Pulmonary artery endothelial cell (primary cell): Measurements from ENCODE around the gene SLC25A22. TPM values are rescaled to one million over a fixed set of nuclear protein-coding genes. Genes with fewer than 3 reads are reported as not detected.

ENCODE experiments used
- DNase-seq: peaks from one replicate; pipeline ENCODE4 v3.0.0-alpha.2; 2011; ENCODE audit warnings: low read depth, low spot score
- total RNA-seq: library from RNA; depleted of rRNA; stranded (reverse); fragments of >200 nt; gene quantifications from 2 replicates; pipeline ENCODE4 v1.2.3, GENCODE V29; 2014

SLC25A22 gene
- total RNA-seq, 1 donor from 2014 or later: 9.0 TPM

DNA sequence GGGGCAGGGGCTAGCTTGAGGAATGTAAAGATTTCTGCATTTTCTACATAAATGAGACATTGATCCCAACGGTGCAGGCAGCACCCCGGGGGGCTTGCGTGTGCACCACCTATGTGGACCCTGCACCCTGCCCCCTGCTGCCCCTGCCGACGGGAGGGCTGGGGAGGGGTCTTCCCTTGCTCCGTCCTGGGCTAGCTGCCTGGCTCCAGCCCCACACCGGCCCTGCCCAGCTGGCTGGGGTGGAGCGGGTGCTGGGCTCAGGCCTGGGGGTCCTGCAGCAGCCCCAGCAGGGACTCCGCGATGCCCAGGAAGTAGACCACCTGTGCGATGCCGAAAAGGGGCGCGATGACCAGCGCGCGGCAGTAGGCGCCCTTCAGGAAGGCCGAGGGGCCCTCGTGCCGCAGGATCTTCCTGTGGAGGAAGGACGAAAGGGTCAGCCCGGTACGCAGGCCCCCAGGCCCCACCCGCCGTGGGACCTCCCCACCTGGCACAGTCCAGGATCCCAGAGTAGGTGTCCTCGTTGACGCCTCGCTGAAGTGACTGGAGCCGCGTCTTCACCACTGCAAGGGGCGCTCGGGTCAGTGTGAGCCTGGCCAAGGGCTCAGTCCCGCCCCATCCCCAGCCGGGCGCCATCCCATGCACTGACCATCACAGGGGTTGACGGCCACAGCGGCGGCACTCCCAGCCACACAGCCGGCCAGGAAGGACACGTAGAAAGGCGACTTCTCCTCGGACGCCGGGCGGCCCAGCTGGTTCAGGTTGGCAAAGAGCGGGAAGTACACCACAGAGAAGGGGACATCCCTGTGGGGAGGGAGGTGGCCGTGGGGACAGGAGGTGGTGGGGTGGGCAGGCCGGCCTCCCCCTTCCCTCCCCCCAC is 6.2 kb downstream of the SLC25A22 start:
- DNase-seq: no peak

DNA sequence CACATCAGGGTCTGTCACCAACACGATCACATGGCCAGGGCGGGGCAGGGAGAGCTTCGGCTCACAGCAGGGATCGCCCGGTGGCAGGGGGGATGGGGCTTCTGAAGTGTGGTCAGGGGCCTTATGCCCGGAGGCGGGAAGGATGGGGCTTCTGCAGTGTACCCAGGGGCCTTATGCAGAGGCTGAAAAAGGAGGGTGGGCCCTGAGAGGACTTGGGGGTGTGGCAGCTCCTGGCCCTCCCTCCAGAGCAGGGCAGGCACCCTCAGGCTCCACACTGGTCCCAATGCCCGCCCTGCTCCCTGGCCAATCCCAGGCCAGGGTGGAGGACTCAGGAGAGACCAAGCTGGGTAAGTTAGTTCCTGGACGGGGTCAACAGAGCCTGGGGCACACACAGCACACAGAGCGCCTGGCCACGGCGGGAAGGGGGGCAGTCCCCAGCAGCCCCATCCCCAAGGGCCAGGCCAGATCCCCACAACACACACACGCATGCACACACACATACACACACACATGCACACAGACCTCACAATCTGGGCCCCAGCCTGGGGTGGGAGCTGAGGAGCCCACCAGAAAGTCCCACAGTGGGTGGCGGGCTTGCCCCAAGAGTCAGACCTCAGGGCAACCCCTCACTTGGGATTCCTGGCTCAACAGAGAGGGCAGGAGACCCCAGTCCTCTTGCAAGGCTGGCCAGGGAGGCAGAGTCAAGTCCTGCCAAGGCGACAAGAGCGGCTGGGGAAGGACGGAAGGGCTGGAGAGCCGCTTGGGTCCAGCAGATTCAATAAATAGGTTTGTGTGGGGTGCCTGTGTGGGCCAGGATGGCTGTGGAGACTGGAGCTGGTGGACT is 7.1 kb downstream of the SLC25A22 start:
- DNase-seq: no peak

DNA sequence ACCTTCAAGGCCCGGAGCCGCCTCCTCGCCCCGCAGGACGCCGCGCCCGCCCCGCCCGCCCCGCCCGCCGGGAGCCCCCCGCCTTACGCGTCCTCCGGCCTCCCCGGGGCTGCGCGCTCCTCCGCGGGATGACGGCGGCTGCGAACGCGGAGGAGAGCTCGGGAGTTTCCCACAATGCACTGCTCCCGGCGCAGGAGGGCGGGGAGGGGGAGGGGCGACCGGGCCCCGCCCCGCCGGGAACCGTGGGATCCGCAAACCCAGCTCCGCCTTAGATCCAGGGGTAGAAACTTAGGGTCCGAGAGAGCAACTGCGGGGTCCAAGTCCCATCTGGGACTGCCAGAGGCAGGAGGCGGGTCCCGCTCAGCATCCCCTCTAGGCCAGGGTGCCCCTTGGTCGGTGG is 8.1 kb downstream of the SLC25A22 start, which contains the start of gene CEND1:
TSS of gene CEND1 (minus strand) at position 148 of the 400 bp plus-strand sequence. CDS start 1,514 bp downstream, outside the sequence.
- no peak for DNase-seq

DNA sequence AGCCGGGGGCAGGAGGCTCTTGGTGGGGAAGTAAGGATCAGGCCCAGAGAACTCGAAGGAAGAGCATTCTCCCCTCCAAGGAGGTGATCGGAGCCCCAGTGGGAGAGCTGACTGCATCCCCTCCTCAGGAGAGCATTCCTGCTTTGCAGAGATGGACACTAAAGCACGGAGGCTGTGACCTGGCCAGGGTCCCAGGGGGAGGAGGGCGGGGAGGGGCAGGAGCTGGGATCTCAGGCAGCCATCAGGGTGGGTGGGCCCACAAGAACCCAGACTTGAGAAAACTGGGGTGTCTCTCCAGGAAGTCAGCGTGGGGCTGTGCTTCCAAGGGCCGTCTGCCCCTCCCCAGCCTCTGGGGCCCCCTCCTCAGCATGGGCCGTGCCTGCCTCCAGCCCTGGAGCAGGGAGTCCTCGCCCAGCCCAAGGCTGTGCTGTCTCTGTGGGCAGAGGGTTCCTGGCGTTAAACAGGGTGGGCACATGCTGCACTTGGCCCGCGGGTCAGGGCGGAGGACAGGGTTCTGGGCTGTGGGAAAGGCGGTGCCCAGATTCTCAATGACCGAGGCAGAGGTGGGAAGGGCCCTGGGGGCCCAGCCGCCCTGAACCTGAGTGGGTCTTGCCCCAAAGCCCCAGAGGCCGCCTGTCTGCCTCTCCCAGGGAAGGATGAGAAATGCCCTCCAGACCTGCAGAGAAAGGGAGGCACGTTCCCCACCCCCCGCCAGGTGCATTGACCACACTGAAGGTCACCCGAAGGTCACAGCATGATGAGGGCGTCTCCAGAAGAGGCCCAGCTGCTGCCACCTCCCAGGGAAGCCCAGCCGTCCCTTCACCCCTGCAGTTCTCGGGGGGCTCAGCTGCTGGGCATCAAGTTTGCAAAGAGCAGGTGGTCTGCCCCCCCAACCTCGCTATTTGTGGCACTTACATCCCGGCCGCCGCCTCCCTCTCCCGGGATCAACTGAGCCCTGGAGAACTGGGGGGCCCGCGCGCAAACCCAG is 8.8 kb downstream of the SLC25A22 start:
- no peak for DNase-seq

DNA sequence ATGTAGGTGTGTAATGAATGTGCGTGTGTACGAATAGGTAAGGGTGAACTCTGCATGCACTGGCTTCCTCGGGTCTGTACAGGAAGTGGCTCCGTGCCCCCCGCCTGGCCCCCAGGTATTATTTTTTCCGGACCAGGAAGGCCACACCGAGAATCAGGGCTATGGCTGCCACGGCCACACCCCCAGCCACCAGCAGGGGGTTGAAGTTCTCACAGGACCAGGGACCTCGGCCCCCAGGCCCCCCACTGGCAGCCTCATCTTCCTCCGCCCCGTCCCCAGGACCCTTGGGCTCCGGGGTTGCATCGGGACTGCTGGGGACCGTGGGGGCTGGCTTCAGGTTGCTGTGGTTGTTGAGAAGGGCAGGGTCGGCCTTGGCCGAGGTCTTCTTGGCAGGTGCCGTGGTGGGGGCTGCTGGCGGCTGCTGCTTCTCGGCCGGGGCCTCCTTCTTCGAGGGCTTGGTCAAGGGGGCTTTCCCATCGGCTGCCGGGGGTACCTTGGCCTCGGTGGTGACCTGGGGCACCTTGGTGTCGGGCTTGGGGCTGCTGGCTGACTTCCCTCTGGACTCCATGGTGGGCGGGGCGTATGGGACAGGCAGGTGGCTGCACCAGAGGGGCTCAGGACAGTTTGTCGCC is 10.0 kb downstream of the SLC25A22 start:
- DNase-seq: no peak

GRCh38 chr11:787084-787675 is 10.9 kb downstream of the SLC25A22 start:
- DNase-seq: no peak

GRCh38 chr11:786235-787083 is 11.6 kb downstream of the SLC25A22 start:
- DNase-seq: no peak

- peak; percentile 59 for DNase-seq
Observed at GRCh38 chr11:783581-784015, 14.5 kb downstream of the SLC25A22 start.

- DNase-seq: no peak
Observed at GRCh38 chr11:782264-783174, 15.6 kb downstream of the SLC25A22 start.

- DNase-seq: no peak
Observed at GRCh38 chr11:779955-780532, 18.0 kb downstream of the SLC25A22 start.

DNA sequence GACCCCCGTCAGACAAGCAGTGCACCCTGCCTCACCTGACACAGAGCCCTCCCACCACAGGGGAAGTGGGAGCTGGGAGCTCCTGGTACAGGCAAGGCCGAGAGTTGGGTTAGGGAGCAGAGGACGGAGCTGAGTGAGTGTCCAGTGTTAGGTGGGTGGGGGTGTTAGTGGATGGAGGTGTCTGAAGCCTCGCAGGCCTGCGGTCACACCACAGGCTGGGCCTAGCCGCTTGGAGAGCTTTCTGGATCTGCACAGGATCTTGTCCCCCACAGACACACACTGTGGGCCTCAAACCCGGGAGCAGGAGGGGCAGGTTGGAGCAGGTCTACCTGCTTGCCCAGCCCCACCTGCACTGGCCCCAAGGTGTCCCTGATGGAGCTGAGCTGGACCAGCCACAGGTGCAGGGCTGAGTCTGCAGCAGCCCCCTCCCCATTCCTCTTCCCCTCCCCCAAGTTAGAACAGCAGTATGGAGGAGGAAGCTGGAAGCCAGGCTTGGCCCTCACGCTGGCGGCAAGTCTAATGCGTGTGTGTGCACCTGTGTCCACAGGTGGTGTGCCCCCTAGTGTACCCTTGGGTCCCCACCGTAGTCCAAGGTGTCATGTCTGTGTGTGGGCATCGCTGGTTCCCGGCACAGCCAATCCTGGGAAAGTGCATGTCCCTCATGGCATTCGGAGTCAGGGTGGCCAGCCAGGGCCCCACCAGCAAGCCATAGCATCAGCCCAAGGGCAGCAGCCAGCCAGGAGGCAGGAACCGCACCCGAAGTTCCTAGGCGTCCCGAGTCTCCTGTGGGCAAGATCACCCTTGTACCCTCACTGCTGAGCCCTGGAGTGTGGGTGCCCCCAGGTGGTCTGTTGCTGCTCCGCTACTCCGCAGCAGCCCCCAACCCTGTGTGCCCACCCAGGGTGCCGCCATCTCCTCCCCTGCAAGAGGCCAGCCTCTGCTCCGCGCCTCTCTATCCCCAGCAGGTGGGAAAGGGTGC is 18.8 kb downstream of the SLC25A22 start:
- no peak for DNase-seq

GRCh38 chr11:777288-778255 is 20.5 kb downstream of the SLC25A22 start, which contains the start of gene GATD1:
GATD1 (minus strand) TSS chr11:777487; CDS start chr11:777462, 25 bp downstream.
- DNase-seq: no peak

DNA sequence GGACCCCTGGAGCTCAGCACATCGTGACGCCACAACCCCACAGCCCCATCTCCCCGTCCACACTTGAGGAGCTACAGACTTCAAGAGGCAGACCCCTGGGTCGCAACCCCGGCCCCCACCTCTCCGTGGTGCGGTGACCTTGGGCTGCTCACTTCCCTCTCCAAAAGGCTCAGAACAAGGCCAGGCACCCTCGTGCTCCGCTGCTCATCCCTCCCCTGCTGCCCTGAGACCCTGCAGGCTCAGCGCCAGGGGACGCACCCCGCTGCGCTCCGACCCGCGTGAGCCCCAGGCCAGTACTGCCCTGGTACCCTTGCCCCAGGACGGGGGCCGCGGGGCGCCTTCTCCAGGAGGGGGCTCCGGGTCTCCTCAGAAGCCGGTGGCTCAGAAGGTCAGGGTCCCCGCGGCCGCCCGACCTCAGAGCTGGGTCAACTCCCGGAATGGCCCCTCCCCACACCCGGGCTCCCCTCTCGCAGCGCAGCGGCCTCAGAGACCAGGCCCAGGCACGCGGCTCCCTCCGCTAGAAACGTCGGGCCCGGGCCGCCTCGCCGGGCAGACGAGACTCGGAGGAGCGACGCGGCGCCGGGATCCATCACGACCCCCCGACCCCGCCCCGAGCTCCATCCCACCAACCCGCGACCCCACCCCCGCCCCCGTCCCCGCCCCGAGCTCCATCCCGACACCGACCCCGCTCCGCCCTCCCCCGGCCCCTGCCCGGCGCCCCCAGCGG is 21.4 kb downstream of the SLC25A22 start:
- DNase-seq: no peak

DNA sequence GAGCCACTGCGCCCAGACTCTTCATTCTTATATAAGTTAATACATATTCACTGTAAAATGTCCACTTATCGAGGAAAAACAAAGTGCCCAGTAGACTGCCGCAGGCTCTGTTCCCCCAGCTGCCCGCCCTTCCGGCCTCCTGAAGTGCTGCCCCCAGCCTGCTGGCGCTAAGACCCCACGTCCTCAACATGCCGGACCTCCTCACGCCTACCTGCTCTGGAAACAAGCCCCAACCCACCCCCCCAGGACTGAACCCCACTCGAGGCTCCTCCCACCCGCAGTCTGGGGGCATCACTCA is 21.9 kb downstream of the SLC25A22 start:
- no peak for DNase-seq
